ENCODE results near the gene MEX3D.

DNA sequence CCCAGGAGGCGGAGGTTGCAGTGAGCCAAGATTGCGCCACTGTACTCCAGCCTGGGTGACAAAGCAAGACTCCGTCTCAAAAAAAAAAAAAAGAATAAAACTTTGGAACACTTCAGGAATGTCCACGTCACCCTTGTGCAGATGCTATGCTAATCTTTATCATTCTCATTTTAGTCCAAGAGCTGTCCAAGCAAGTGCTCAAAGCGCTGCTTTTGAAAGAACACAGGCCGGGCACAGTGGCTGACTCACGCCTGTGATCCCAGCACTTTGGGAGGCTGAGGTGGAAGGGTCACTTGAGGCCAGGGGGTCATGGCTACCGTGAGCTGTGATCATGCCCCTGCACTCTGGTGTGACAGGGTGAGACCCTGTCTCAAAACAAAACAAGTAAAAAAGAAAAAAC is 48.3 kb upstream of the MEX3D start:
- TF ChIP-seq, protein P1, sequence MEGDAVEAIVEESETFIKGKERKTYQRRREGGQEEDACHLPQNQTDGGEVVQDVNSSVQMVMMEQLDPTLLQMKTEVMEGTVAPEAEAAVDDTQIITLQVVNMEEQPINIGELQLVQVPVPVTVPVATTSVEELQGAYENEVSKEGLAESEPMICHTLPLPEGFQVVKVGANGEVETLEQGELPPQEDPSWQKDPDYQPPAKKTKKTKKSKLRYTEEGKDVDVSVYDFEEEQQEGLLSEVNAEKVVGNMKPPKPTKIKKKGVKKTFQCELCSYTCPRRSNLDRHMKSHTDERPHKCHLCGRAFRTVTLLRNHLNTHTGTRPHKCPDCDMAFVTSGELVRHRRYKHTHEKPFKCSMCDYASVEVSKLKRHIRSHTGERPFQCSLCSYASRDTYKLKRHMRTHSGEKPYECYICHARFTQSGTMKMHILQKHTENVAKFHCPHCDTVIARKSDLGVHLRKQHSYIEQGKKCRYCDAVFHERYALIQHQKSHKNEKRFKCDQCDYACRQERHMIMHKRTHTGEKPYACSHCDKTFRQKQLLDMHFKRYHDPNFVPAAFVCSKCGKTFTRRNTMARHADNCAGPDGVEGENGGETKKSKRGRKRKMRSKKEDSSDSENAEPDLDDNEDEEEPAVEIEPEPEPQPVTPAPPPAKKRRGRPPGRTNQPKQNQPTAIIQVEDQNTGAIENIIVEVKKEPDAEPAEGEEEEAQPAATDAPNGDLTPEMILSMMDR (IDR thresholded peaks at IDR 0.05) = no peak
- no peak for TF ChIP-seq POLR2A (IDR thresholded peaks at IDR 0.05)

Measured in gastroesophageal sphincter (tissue), 3 donors.